Endothelial cell of umbilical vein (primary cell): ENCODE data around the gene TBC1D16.

Source experiments
- FOS ChIP-seq: IDR thresholded peaks from 2 replicates; pipeline ENCODE4 v1.6.1; 2011; ENCODE audit warnings: mild to moderate bottlenecking, low read length, moderate library complexity, borderline replicate concordance; ENCODE audit not compliant: insufficient read depth
- JUN ChIP-seq: IDR thresholded peaks from 2 replicates; pipeline ENCODE4 v1.6.1; 2011; ENCODE audit warnings: borderline replicate concordance, low read depth; ENCODE audit not compliant: insufficient read length, insufficient read depth
- MYC ChIP-seq: IDR thresholded peaks from one replicate; pipeline ENCODE4 v1.6.1; 2011; ENCODE audit warnings: mild to moderate bottlenecking, low read depth, low read length
- POLR2A ChIP-seq: IDR thresholded peaks from 2 replicates; pipeline ENCODE4 v1.6.1; 2012; ENCODE audit warnings: low read depth, mild to moderate bottlenecking, control low read depth, low read length
- POLR2AphosphoS5 ChIP-seq: IDR thresholded peaks from 2 replicates; pipeline ENCODE4 v1.6.1; 2012; ENCODE audit warnings: low read depth, mild to moderate bottlenecking, control low read depth, low read length, moderate library complexity; ENCODE audit not compliant: insufficient read depth
- TF ChIP-seq, protein P1 (sequence below), 2 donors: IDR thresholded peaks; 1 replicate in 1 of 2; 2 replicates in 1 of 2; pipeline ENCODE4 v1.5.1; 2011; ENCODE audit warnings: low read length in 2 of 2, mild to moderate bottlenecking in 2 of 2, moderate library complexity in 2 of 2, control low read depth in 1 of 2, inconsistent platforms in 1 of 2, low read depth in 1 of 2; ENCODE audit not compliant: insufficient read depth in 1 of 2; ENCODE audit errors: extremely low read depth in 1 of 2
- TF ChIP-seq, protein P2 (sequence below): IDR thresholded peaks from 2 replicates; pipeline ENCODE4 v1.6.1; 2011; ENCODE audit not compliant: insufficient read depth, insufficient read length

DNA sequence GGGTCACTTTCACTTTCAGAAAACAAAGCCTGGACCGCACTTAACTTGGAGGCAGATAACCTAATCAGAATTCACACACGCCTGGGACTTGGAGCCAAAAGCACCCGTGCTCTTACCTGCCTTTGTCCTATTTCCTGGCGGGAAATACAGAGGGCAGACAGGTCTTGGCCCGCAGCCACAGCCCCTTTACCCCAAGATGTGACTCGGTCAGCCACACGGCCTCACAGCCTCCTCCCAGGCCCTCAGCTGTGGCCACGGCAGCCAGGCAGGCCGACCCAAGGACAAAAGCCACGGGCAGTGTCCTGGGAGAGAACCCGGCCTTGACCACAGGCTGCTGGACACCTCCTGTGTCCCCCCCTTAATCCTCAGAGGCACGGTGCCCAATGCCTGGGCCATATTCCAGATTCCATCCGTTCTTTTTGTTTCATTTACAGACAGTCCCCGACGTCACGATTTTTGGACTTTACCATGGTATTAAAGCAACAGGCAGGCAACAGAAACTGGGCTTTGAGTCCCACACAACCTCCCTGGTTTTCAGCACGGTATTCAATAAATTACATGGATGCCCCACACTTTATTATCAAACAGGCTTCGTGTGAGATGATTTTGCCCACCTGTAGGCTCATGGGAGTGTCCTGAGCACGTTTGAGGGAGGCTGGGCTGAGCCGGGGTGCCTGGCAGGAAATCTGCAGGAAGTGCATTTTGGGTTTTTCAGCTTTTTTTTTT lies 35.6 kb upstream of the TBC1D16 start:
- TF ChIP-seq, protein P1, sequence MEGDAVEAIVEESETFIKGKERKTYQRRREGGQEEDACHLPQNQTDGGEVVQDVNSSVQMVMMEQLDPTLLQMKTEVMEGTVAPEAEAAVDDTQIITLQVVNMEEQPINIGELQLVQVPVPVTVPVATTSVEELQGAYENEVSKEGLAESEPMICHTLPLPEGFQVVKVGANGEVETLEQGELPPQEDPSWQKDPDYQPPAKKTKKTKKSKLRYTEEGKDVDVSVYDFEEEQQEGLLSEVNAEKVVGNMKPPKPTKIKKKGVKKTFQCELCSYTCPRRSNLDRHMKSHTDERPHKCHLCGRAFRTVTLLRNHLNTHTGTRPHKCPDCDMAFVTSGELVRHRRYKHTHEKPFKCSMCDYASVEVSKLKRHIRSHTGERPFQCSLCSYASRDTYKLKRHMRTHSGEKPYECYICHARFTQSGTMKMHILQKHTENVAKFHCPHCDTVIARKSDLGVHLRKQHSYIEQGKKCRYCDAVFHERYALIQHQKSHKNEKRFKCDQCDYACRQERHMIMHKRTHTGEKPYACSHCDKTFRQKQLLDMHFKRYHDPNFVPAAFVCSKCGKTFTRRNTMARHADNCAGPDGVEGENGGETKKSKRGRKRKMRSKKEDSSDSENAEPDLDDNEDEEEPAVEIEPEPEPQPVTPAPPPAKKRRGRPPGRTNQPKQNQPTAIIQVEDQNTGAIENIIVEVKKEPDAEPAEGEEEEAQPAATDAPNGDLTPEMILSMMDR (IDR thresholded peaks at IDR 0.05; ENCODE audit: extremely low read depth in 1 of 2, insufficient read depth in 1 of 2, low read depth in 1 of 2, low read length in 2 of 2), result no peak
- TF ChIP-seq POLR2A, result peak; percentile 69
- TF ChIP-seq, protein P2, sequence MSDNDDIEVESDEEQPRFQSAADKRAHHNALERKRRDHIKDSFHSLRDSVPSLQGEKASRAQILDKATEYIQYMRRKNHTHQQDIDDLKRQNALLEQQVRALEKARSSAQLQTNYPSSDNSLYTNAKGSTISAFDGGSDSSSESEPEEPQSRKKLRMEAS, result no peak
- TF ChIP-seq JUN, result no peak
- no peak for TF ChIP-seq FOS
- TF ChIP-seq POLR2AphosphoS5, result peak; percentile 34
- TF ChIP-seq MYC, result no peak
